ENCODE data around the gene AGAP1.

DNA sequence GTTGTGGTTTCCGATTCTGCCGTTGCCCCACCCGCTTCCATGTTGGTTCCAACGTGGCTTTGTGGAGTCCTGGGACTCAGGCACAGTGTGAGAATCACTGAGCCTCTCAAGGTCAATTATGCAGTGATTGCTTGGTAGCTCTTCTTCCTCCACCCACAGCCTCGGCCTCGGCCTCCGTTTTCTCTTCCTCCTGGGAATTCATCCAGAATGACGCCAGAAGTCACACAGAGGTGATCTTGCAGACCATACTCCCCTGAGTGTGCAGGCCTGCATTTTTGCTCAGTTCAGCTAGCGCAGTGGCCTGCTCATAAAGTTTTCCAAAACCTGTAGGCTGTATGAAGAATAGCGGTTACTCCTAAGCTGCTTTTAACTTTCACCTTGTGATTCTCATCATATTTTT is 401.0 kb downstream of the AGAP1 start:
- TF ChIP-seq CTCF (IDR thresholded peaks at IDR 0.05) (no peak), POLR2A (IDR thresholded peaks at IDR 0.05) (no peak)
